IPS-18a (cell line): Measurements from ENCODE around the gene LARP1.

Experiments used
- H3K27ac ChIP-seq: one replicate; pipeline ENCODE4 v1.5.1; 2013; ENCODE audit warnings: low read length
- H3K27me3 ChIP-seq: one replicate; pipeline ENCODE4 v1.6.1; 2013; ENCODE audit warnings: mild to moderate bottlenecking, low read length; ENCODE audit not compliant: control insufficient read depth, insufficient read depth
- H3K36me3 ChIP-seq: one replicate; pipeline ENCODE4 v1.6.1; 2013; ENCODE audit warnings: low read depth, low read length; ENCODE audit not compliant: control insufficient read depth
- H3K4me1 ChIP-seq: one replicate; pipeline ENCODE4 v1.6.1; 2013; ENCODE audit warnings: low read depth, low read length; ENCODE audit not compliant: control insufficient read depth
- H3K4me3 ChIP-seq: one replicate; pipeline ENCODE4 v1.5.1; 2013; ENCODE audit warnings: low read length
- H3K9ac ChIP-seq: one replicate; pipeline ENCODE4 v1.6.1; 2013; ENCODE audit warnings: mild to moderate bottlenecking, low read length, moderate library complexity
- H3K9me3 ChIP-seq: one replicate; pipeline ENCODE4 v1.6.1; 2013; ENCODE audit warnings: low read depth, low read length; ENCODE audit not compliant: control insufficient read depth

Gene LARP1

GRCh38 chr5:154865466-154866184, 110.4 kb downstream of the LARP1 start:
- Histone ChIP-seq H3K4me1 (no peaks in the 10 kb centered on the region), H3K27me3 (no peaks in the 10 kb centered on the region), H3K27ac (no peak overlapping the region), H3K36me3 (peaks cover 36% of the 10 kb centered on the region), H3K9me3 (no peaks in the 10 kb centered on the region), H3K9ac (no peak overlapping the region), H3K4me3 (no peak overlapping the region)

GRCh38 chr5:154866841-154867240, 111.7 kb downstream of the LARP1 start:
- Histone ChIP-seq H3K4me3 (no peak overlapping the region), H3K9ac (no peak overlapping the region), H3K9me3 (no peaks in the 10 kb centered on the region), H3K36me3 (peaks cover 45% of the 10 kb centered on the region), H3K27ac (no peak overlapping the region), H3K4me1 (no peaks in the 10 kb centered on the region), H3K27me3 (no peaks in the 10 kb centered on the region)
